Measurements from ENCODE around the gene HS6ST1.

Gene HS6ST1

GRCh38 chr2:128285329-128285931 lies 33.2 kb downstream of the HS6ST1 start:
- no peak overlapping the region for H2AFZ ChIP-seq (ENCODE audit: low read depth, low read length)
- H3K9ac ChIP-seq (ENCODE audit: low read depth, low read length) = no peak overlapping the region
- H3K36me3 ChIP-seq (ENCODE audit: insufficient read depth, low read length) = peaks cover 91% of the 10 kb centered on the region
- no peak overlapping the region for H3K4me2 ChIP-seq (ENCODE audit: insufficient read depth, low read length)
- DNase-seq (no peak), ATAC-seq (ENCODE audit: insufficient read depth, low read depth) (no peak)
- H3K79me2 ChIP-seq (ENCODE audit: insufficient read depth, low read length) = peaks cover 99% of the 10 kb centered on the region
- peaks cover 98% of the 10 kb centered on the region for H4K20me1 ChIP-seq (ENCODE audit: insufficient read depth, low read length)
- no peaks in the 10 kb centered on the region for H3K27me3 ChIP-seq (ENCODE audit: insufficient read depth, low read length, poor library complexity)
- TF ChIP-seq CTCF (IDR thresholded peaks at IDR 0.05; ENCODE audit: borderline replicate concordance, extremely low read depth, low read length, poor library complexity, severe bottlenecking) = no peak
- TF ChIP-seq EZH2 (IDR thresholded peaks at IDR 0.05; ENCODE audit: borderline replicate concordance, low read depth, low read length, severe bottlenecking) = no peak
- H3K9me3 ChIP-seq (ENCODE audit: insufficient read depth, low read length, severe bottlenecking) = no peaks in the 10 kb centered on the region
- H3K4me1 ChIP-seq (ENCODE audit: insufficient read depth, low read length) = peaks cover 5% of the 10 kb centered on the region; the same call in 1 of the 2 replicates
- no peak overlapping the region for H3K27ac ChIP-seq (ENCODE audit: low read length)
- H3K4me3 ChIP-seq (ENCODE audit: low read depth in 1 of 2, low read length in 2 of 2) = no peak overlapping the region

GRCh38 chr2:128284841-128285240 lies 33.8 kb downstream of the HS6ST1 start:
- H2AFZ ChIP-seq (ENCODE audit: low read depth, low read length) = no peak overlapping the region
- H3K4me3 ChIP-seq (ENCODE audit: low read depth in 1 of 2, low read length in 2 of 2) = no peak overlapping the region
- peaks cover 99% of the 10 kb centered on the region for H3K79me2 ChIP-seq (ENCODE audit: insufficient read depth, low read length)
- H3K4me1 ChIP-seq (ENCODE audit: insufficient read depth, low read length) = peaks cover 5% of the 10 kb centered on the region; the same call in 1 of the 2 replicates
- no peak for TF ChIP-seq EZH2 (IDR thresholded peaks at IDR 0.05; ENCODE audit: borderline replicate concordance, low read depth, low read length, severe bottlenecking)
- no peak for TF ChIP-seq CTCF (IDR thresholded peaks at IDR 0.05; ENCODE audit: borderline replicate concordance, extremely low read depth, low read length, poor library complexity, severe bottlenecking)
- peaks cover 94% of the 10 kb centered on the region for H3K36me3 ChIP-seq (ENCODE audit: insufficient read depth, low read length)
- no peaks in the 10 kb centered on the region for H3K9me3 ChIP-seq (ENCODE audit: insufficient read depth, low read length, severe bottlenecking)
- H3K27ac ChIP-seq (ENCODE audit: low read length) = no peak overlapping the region
- DNase-seq (no peak), ATAC-seq (ENCODE audit: insufficient read depth, low read depth) (no peak)
- no peaks in the 10 kb centered on the region for H3K27me3 ChIP-seq (ENCODE audit: insufficient read depth, low read length, poor library complexity)
- H3K4me2 ChIP-seq (ENCODE audit: insufficient read depth, low read length) = no peak overlapping the region
- no peak overlapping the region for H3K9ac ChIP-seq (ENCODE audit: low read depth, low read length)
- peaks cover 98% of the 10 kb centered on the region for H4K20me1 ChIP-seq (ENCODE audit: insufficient read depth, low read length)

- Histone ChIP-seq H3K36me3 (ENCODE audit: insufficient read depth, low read length) (peaks cover 95% of the 10 kb centered on the region), H3K4me3 (ENCODE audit: low read depth in 1 of 2, low read length in 2 of 2) (no peak overlapping the region), H3K9me3 (ENCODE audit: insufficient read depth, low read length, severe bottlenecking) (no peaks in the 10 kb centered on the region), H2AFZ (ENCODE audit: low read depth, low read length) (no peak overlapping the region), H4K20me1 (ENCODE audit: insufficient read depth, low read length) (peaks cover 97% of the 10 kb centered on the region), H3K9ac (ENCODE audit: low read depth, low read length) (no peak overlapping the region), H3K79me2 (ENCODE audit: insufficient read depth, low read length) (peaks cover 99% of the 10 kb centered on the region), H3K27me3 (ENCODE audit: insufficient read depth, low read length, poor library complexity) (no peaks in the 10 kb centered on the region), H3K4me2 (ENCODE audit: insufficient read depth, low read length) (no peak overlapping the region), H3K27ac (ENCODE audit: low read length) (no peak overlapping the region), H3K4me1 (ENCODE audit: insufficient read depth, low read length) (no peaks in the 10 kb centered on the region)
- TF ChIP-seq CTCF (IDR thresholded peaks at IDR 0.05; ENCODE audit: borderline replicate concordance, extremely low read depth, low read length, poor library complexity, severe bottlenecking) = no peak
- DNase-seq (no peak), ATAC-seq (ENCODE audit: insufficient read depth, low read depth) (no peak)
Observed at GRCh38 chr2:128284037-128284441, 34.6 kb downstream of the HS6ST1 start.
